NCI-H2029 treated with DMSO at 0.1 percent for 48 hours (cell line): ENCODE results near the gene NFKBIE.

ENCODE experiments used
- DNase-seq: peaks from one replicate; lab custom pipeline; 2025; lab: John Stamatoyannopoulos, UW

The NFKBIE gene

GRCh38 chr6:44226368-44227147, 38.8 kb downstream of the NFKBIE start:
- no peak for DNase-seq

DNA sequence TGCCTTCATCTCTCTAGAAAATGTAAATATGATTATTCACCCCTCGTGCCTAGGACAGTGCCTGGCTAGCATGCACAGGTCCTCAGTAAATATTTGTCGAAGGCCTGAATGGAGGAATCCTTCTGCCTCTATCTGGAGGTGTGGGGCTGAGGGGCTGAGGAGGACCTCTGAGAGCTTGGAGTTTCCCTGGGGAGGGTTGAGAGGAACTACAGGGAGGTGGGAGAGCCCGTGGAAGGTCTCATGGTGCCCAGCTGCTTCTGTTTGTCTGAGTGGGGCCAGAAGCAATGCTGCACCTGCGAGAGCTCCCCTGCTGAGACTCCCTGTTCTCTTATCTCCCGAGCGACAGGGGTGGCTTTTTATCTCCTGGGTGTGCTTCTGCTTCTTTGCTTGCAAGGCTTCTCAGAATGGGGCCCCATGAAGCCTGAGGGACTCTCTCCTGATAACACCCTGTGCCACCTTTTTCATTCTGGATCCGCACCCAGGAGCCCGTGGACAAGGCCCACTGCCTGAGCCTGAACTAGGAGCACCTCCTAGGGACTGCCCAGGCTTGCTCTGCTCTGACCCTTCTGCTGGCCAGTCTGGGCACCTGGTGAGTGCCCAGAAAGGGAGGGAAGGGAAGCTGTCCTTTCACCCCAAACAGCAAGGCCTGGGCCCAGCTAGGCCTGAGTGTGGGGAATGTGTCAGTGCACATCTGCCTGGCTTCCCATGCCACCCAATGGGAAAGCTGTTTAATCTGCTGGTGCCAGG, 39.6 kb downstream of the NFKBIE start:
- DNase-seq = no peak

- no peak for DNase-seq
Measured at GRCh38 chr6:44224965-44225305, 40.4 kb downstream of the NFKBIE start.

GRCh38 chr6:44224029-44224964, 41.1 kb downstream of the NFKBIE start:
- DNase-seq = no peak

- DNase-seq = no peak
Measured at GRCh38 chr6:44223319-44224028, 41.9 kb downstream of the NFKBIE start, which contains the start of gene SLC29A1. SLC29A1 (plus strand) TSS chr6:44223595; CDS start chr6:44227314, 3,719 bp downstream.

GRCh38 chr6:44222486-44223318, 42.6 kb downstream of the NFKBIE start:
- DNase-seq = no peak

DNA sequence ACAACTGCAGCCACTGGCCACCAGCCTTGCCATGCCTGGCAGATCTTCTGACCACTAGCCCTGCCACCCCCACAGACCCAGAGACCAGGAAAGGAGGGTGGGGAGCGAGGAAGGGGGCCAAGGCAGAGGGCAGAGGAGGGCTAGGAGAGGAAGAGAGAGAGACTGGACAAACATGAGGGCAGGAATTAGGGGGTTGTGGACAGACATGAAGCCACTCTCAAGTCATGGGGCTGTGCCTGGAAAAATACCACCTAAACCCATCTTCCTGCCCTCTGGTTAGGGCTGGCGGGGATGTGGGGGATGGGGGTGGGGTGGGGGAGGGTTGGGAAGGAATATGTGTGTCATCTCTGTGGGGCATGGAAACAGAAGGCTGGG, 43.4 kb downstream of the NFKBIE start:
- no peak for DNase-seq

DNA sequence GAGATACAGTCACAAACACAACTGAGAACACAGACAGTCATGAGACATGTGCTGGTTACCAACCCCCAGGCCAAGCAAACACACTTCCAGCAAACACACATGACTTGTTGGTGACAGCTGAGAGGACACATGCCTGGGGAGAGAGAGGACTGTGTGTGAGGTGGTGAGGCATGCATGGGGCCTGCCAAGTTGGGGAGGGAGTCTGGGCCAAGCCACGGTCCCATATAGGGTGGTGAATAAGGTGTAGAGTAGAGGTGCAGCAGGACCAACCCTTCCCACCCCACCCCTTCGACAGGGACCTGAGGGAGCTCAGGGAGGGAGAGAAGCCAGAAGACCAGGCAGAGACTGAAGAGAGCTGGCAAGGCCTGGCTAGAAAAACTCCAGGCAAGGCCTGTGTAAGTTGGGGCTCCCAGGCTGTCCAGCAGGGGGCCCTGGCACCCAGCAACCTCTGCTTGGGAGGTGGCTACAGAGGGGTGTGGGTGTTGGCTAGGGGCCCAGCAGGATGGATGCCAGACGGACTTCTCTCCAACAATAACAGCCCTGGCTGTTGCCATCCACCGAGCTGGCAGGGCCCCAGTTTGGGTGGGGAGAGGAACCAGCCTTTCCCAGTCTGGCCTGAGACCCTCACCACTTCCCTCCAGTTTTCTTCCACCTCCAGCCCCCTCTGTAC, 43.9 kb downstream of the NFKBIE start:
- DNase-seq = peak; percentile 75

DNA sequence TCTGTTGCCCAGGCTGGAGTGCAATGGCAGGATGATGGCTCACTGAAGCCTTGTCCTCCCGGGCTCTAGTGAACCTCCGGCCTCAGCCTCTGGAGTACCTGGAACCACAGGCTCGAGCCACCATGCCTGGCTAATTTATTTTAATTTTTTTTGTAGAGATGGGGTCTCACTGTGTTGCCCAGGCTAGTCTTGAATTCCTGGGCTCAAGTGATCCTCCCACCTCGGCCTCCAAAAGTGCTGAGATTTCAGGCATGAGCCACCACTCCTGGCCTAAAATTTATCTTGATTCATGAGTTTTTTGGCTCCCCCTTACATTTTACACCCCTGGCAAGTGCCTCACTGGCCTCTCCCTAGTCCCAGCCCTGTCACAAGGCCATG, 44.4 kb downstream of the NFKBIE start:
- no peak for DNase-seq

- no peak for DNase-seq
Measured at GRCh38 chr6:44219815-44220784, 45.3 kb downstream of the NFKBIE start.

- DNase-seq = peak; percentile 17
Measured at GRCh38 chr6:44219053-44219814, 46.1 kb downstream of the NFKBIE start.

DNA sequence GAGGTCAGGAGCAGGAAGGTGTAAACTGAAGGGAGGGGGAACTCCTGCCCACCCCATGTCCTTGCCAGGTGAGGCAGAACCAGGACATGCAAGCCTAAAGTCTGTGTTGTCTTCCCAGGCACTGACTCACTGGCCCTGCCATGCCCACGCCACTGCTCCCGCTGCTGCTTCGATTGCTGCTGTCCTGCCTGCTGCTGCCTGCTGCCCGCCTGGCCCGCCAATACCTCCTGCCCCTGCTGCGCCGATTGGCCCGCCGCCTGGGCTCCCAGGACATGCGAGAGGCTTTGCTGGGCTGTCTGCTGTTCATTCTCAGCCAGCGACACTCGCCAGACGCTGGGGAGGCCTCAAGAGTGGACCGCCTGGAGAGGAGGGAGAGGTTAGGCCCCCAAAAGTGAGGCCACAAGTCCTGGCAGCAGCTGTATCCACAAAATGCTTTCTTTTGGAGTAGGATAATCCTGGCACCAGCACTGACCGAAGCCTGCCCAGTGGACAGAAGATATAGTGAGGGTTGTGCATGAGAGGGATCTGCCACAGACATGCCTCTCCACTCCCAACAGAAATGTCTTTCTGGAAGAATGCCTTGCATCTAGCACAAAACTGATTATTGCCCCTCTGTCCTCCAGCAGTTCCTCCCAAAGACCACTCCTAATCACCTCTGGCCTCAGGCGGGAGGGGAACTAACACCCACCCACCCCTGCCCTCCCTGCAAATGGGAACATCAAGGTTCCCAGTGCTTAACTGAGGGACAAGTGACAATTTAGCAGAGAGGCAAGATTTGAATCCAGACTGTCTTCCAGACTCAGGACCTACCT, 47.8 kb downstream of the NFKBIE start:
- no peak for DNase-seq

GRCh38 chr6:44216677-44217331, 48.5 kb downstream of the NFKBIE start, which contains the start of gene MYMX:
MYMX (plus strand) TSS chr6:44216926; CDS start chr6:44217472, 546 bp downstream.
- DNase-seq = no peak

DNA sequence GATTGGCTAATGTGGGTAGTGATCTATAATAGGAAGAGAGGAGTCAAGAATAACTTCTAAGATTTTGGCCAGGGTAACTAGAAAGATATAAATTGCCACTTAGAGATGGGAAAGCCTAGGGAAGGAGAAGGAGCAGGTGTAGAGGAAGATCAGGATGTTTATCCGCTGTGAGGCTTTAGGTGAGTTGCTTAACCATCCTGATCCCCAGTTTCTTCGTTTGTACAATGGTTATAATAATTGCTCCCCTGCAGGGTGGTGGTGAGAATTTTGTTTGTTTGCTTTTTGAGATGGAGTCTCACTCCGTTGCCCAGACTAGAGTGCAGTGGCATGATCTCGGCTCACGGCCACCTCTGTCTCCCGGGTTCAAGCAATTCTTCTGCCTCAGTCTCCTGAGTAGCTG, 51.0 kb downstream of the NFKBIE start:
- DNase-seq = no peak

GRCh38 chr6:44211284-44211683, 54.1 kb downstream of the NFKBIE start:
- no peak for DNase-seq
